IMR-90 (cell line): Measurements from ENCODE around the gene NADSYN1. TPM values are rescaled to one million over a fixed set of nuclear protein-coding genes. Genes with fewer than 3 reads are reported as not detected.

Source experiments
- ATAC-seq: fragments of 200-7000 bp; cut with Tn5 transposase; 2 replicates; pipeline ENCODE4 v1.9.1; 2020; ENCODE audit warnings: low read depth, mild to moderate bottlenecking, moderate library complexity
- BruUV-seq: library from RNA; stranded (reverse); fragments of 400-500 nt; replicated peaks from 2 replicates; lab custom pipeline; 2021; lab: Mats Ljungman, UMichigan
- CTCF ChIA-PET: fragments of 300-600 bp; formaldehyde crosslinking; extraction: SDS; loops from one replicate; lab custom pipeline; 2021; ENCODE audit warnings: antibody characterized with exemption; lab: Yijun Ruan, JAX
- POLR2A ChIA-PET: fragments of 300-600 bp; sonication (Branson Sonifier 250); formaldehyde crosslinking; loops from one replicate; lab custom pipeline; 2022; ENCODE audit warnings: antibody characterized with exemption; ENCODE audit not compliant: unreplicated experiment; lab: Charles Lee
- DNase-seq: peaks from one replicate; pipeline ENCODE4 v3.0.0; 2013
- H2AFZ ChIP-seq: replicated peaks from 2 replicates; pipeline ENCODE3; 2013; ENCODE audit warnings: low read length, mild to moderate bottlenecking; ENCODE audit not compliant: poor library complexity
- H2AK5ac ChIP-seq: 2 replicates; pipeline ENCODE4 v1.6.1; 2013; ENCODE audit warnings: low read depth, low read length, inconsistent platforms
- H2AK9ac ChIP-seq: replicated peaks from 2 replicates; pipeline ENCODE3; 2013; ENCODE audit warnings: mild to moderate bottlenecking, low read depth, low read length, moderate library complexity; ENCODE audit not compliant: poor library complexity
- H2BK120ac ChIP-seq: 2 replicates; pipeline ENCODE4 v1.6.1; 2013; ENCODE audit warnings: low read depth, low read length, inconsistent platforms
- H2BK15ac ChIP-seq: 3 replicates; pipeline ENCODE4 v1.6.1; 2013; ENCODE audit warnings: low read depth, low read length, inconsistent platforms
- H2BK20ac ChIP-seq: 2 replicates; pipeline ENCODE4 v1.6.1; 2013; ENCODE audit warnings: low read depth, mild to moderate bottlenecking, inconsistent platforms, low read length, moderate library complexity
- H2BK5ac ChIP-seq: 2 replicates; pipeline ENCODE4 v1.6.1; 2013; ENCODE audit warnings: mild to moderate bottlenecking, low read depth, low read length, inconsistent platforms; ENCODE audit not compliant: poor library complexity, severe bottlenecking
- H3K14ac ChIP-seq: replicated peaks from 2 replicates; pipeline ENCODE4 v1.6.1; 2013; ENCODE audit warnings: low read depth, low read length, inconsistent platforms
- H3K18ac ChIP-seq: 2 replicates; pipeline ENCODE4 v1.6.1; 2013; ENCODE audit warnings: low read depth, low read length, control low read depth
- H3K23ac ChIP-seq: 2 replicates; pipeline ENCODE4 v1.6.1; 2013; ENCODE audit warnings: low read depth, low read length, inconsistent platforms
- H3K27ac ChIP-seq: 2 replicates; pipeline ENCODE4 v1.5.1; 2013; ENCODE audit warnings: mild to moderate bottlenecking, control low read depth, low read length; ENCODE audit not compliant: insufficient read depth
- H3K27me3 ChIP-seq: 2 replicates; pipeline ENCODE4 v1.6.1; 2013; ENCODE audit warnings: low read length; ENCODE audit not compliant: control insufficient read depth, insufficient read depth
- H3K36me3 ChIP-seq: 2 replicates; pipeline ENCODE4 v1.6.1; 2013; ENCODE audit warnings: low read length, mixed read lengths; ENCODE audit not compliant: control insufficient read depth, insufficient read depth
- H3K4ac ChIP-seq: 2 replicates; pipeline ENCODE4 v1.6.1; 2013; ENCODE audit warnings: low read depth, low read length, inconsistent platforms
- H3K4me1 ChIP-seq: 2 replicates; pipeline ENCODE4 v1.6.1; 2013; ENCODE audit warnings: low read length, mixed read lengths; ENCODE audit not compliant: control insufficient read depth, insufficient read depth
- H3K4me2 ChIP-seq: 2 replicates; pipeline ENCODE4 v1.6.1; 2013; ENCODE audit warnings: low read depth, mild to moderate bottlenecking, control low read depth, low read length, moderate library complexity
- H3K4me3 ChIP-seq: 2 replicates; pipeline ENCODE4 v1.5.1; 2013; ENCODE audit warnings: low read depth, mild to moderate bottlenecking, control low read depth, low read length, moderate library complexity; ENCODE audit not compliant: insufficient read depth
- H3K56ac ChIP-seq: 2 replicates; pipeline ENCODE4 v1.6.1; 2013; ENCODE audit warnings: low read length, inconsistent platforms; ENCODE audit not compliant: insufficient read depth; ENCODE audit errors: extremely low read depth
- H3K79me1 ChIP-seq, 2 experiments: 2 replicates each; pipeline ENCODE4 v1.6.1; 2013; ENCODE audit warnings: low read length in 2 of 2, inconsistent platforms in 1 of 2, low read depth in 1 of 2
- H3K9ac ChIP-seq: 2 replicates; pipeline ENCODE4 v1.6.1; 2013; ENCODE audit warnings: low read depth, low read length, control low read depth
- H3K9me1 ChIP-seq: 2 replicates; pipeline ENCODE4 v1.6.1; 2013; ENCODE audit warnings: low read length, inconsistent platforms; ENCODE audit not compliant: insufficient read depth
- H3K9me3 ChIP-seq: 2 replicates; pipeline ENCODE4 v1.6.1; 2013; ENCODE audit warnings: low read length; ENCODE audit not compliant: control insufficient read depth, insufficient read depth
- H4K20me1 ChIP-seq: 2 replicates; pipeline ENCODE4 v1.6.1; 2013; ENCODE audit warnings: low read length, inconsistent platforms; ENCODE audit not compliant: insufficient read depth
- H4K5ac ChIP-seq: 2 replicates; pipeline ENCODE4 v1.6.1; 2013; ENCODE audit warnings: mild to moderate bottlenecking, low read depth, low read length, control low read depth
- H4K8ac ChIP-seq, 2 experiments: 2 replicates each; pipeline ENCODE4 v1.6.1; 2013; ENCODE audit warnings: low read depth in 2 of 2, low read length in 2 of 2, control low read depth in 1 of 2, inconsistent platforms in 1 of 2
- H4K91ac ChIP-seq: 2 replicates; pipeline ENCODE4 v1.6.1; 2013; ENCODE audit warnings: low read depth, low read length, inconsistent platforms; ENCODE audit not compliant: insufficient read depth
- BHLHE40 ChIP-seq: fragments of 150-350 bp; IDR thresholded peaks from 2 replicates; pipeline ENCODE4 v1.6.1; 2016; ENCODE audit warnings: mild to moderate bottlenecking, low read depth, low read length
- CEBPB ChIP-seq: IDR thresholded peaks from 2 replicates; pipeline ENCODE4 v1.6.1; 2012; ENCODE audit warnings: low read depth, low read length, improper control_type of control experiment
- CHD1 ChIP-seq: IDR thresholded peaks from 2 replicates; pipeline ENCODE4 v1.6.1; 2012; ENCODE audit warnings: low read depth, low read length, improper control_type of control experiment
- CTCF ChIP-seq: conservative IDR thresholded peaks from 2 replicates; pipeline ENCODE4 v1.5.1; 2012; ENCODE audit warnings: mild to moderate bottlenecking, low read depth, low read length, improper control_type of control experiment
- FOS ChIP-seq: fragments of 150-350 bp; IDR thresholded peaks from 2 replicates; pipeline ENCODE4 v1.6.1; 2016; ENCODE audit warnings: low read depth, low read length
- MAFK ChIP-seq: IDR thresholded peaks from 2 replicates; pipeline ENCODE4 v1.6.1; 2012; ENCODE audit warnings: low read depth, low read length, improper control_type of control experiment
- MAZ ChIP-seq: IDR thresholded peaks from 2 replicates; pipeline ENCODE4 v1.6.1; 2012; ENCODE audit warnings: low read depth, mild to moderate bottlenecking, low read length, improper control_type of control experiment, moderate library complexity, borderline replicate concordance
- MXI1 ChIP-seq: IDR thresholded peaks from 2 replicates; pipeline ENCODE4 v1.6.1; 2012; ENCODE audit warnings: low read depth, mild to moderate bottlenecking, low read length, moderate library complexity, borderline replicate concordance
- NFE2L2 ChIP-seq: fragments of 150-350 bp; IDR thresholded peaks from 2 replicates; pipeline ENCODE4 v1.6.1; 2016; ENCODE audit warnings: low read depth, mild to moderate bottlenecking, low read length
- POLR2A ChIP-seq: IDR thresholded peaks from 2 replicates; pipeline ENCODE4 v1.6.1; 2012; ENCODE audit warnings: mild to moderate bottlenecking, low read depth, low read length
- RAD21 ChIP-seq: IDR thresholded peaks from 2 replicates; pipeline ENCODE4 v1.6.1; 2012; ENCODE audit warnings: low read length, improper control_type of control experiment
- RCOR1 ChIP-seq: IDR thresholded peaks from 2 replicates; pipeline ENCODE4 v1.6.1; 2012; ENCODE audit warnings: mild to moderate bottlenecking, low read length, improper control_type of control experiment; ENCODE audit not compliant: insufficient replicate concordance
- RFX5 ChIP-seq: IDR thresholded peaks from 2 replicates; pipeline ENCODE4 v1.8.0; 2012; ENCODE audit warnings: low read depth, mild to moderate bottlenecking, low read length, moderate library complexity
- SMC3 ChIP-seq: fragments of 150-350 bp; IDR thresholded peaks from 2 replicates; pipeline ENCODE4 v1.6.1; 2016; ENCODE audit warnings: low read depth, mild to moderate bottlenecking, antibody characterized with exemption, low read length, moderate library complexity
- USF2 ChIP-seq: fragments of 150-350 bp; IDR thresholded peaks from 2 replicates; pipeline ENCODE4 v1.6.1; 2017; ENCODE audit warnings: mild to moderate bottlenecking, antibody characterized with exemption, low read length, low read depth
- WGBS, 2 experiments: methylation state at CpG; one replicate each; pipeline versions ENCODE4 v1.1.5 to v1.1.7; 2013; ENCODE audit warnings: missing lambda C conversion rate in 2 of 2; ENCODE audit not compliant: insufficient read length in 1 of 2; ENCODE audit errors: extremely low coverage in 2 of 2; 5-methylcytosine and 5-hydroxymethylcytosine counted together
- dilution Hi-C: fragments of 300-500 bp; cut with HindIII; formaldehyde crosslinking; loops from one replicate; pipeline ENCODE4 v1.14.3; 2018; ENCODE audit warnings: low sequenced_read_pairs; ENCODE audit not compliant: unreplicated experiment
- in situ Hi-C: fragments of 300-500 bp; cut with MboI; formaldehyde crosslinking; loops from 3 replicates; pipeline ENCODE4 v1.14.3; 2019; ENCODE audit warnings: low sequenced_read_pairs, inconsistent platforms, mixed read lengths
- intact Hi-C: fragments of 100-400 bp; cut with micrococcal nuclease; formaldehyde crosslinking; loops from 2 replicates; pipeline ENCODE4 v1.10.0; 2022
- polyA plus RNA-seq, 3 experiments: library from polyadenylated mRNA; depleted of rRNA; stranded (reverse); fragments of >200 nt; gene quantifications; 2 replicates each; pipeline ENCODE4 v1.2.3, GENCODE V29; 2012; ENCODE audit warnings: low replicate concordance in 1 of 3
- total RNA-seq: library from RNA; depleted of rRNA; stranded (reverse); fragments of >200 nt; gene quantifications from 2 replicates; pipeline ENCODE4 v1.2.3, GENCODE V29; 2012
- TF ChIP-seq, protein P1 (sequence below): fragments of 150-350 bp; IDR thresholded peaks from 2 replicates; pipeline ENCODE4 v1.6.1; 2016; ENCODE audit warnings: low read depth, mild to moderate bottlenecking, low read length, moderate library complexity, borderline replicate concordance

The NADSYN1 gene
- total and polyA plus RNA-seq, 2 of the 4 experiments (the other 2 are of a cell fraction), result 69.5 to 70.4 TPM

DNA sequence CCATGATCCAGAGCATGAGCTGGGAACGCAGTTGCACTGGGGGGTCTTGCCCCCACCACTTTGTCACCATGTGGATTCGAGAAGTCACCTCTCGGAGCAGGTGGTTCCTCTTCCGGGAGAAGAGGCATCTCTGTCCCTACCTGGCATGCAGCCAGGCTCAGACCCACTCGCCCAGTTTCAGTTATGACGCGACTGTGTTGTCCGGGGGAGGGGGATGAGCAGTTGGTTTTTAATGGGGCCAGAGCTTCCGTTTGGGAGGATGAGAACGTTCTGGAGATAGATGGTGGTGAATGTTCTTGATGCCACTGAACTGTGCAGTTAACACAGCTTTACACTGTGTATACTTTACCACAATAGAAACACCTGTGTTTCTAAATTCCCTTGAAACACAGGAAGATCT is 46.3 kb upstream of the NADSYN1 start:
- Histone ChIP-seq H3K9me3 (peaks cover under 1% of the 10 kb centered on the region), H4K20me1 (no peaks in the 10 kb centered on the region), H3K79me1 (no peaks in the 10 kb centered on the region), H3K4ac (no peak overlapping the region), H2AK5ac (no peak overlapping the region), H3K27me3 (peaks cover 14% of the 10 kb centered on the region), H3K14ac (no peak overlapping the region), H4K8ac (no peak overlapping the region), H2BK15ac (no peak overlapping the region), H2AK9ac (no peak overlapping the region), H3K4me2 (no peak overlapping the region), H3K4me3 (no peak overlapping the region), H4K5ac (no peak overlapping the region), H3K23ac (no peak overlapping the region), H3K4me1 (no peaks in the 10 kb centered on the region), H3K56ac (no peak overlapping the region), H3K18ac (no peak overlapping the region), H2BK20ac (no peak overlapping the region), H2AFZ (no peak overlapping the region), H3K9ac (no peak overlapping the region), H3K36me3 (no peaks in the 10 kb centered on the region), H3K9me1 (peaks cover 4% of the 10 kb centered on the region; the same call in 1 of the 2 replicates), H4K91ac (no peak overlapping the region), H2BK120ac (no peak overlapping the region), H2BK5ac (no peak overlapping the region), H3K27ac (no peak overlapping the region)
- ATAC-seq (no peak), DNase-seq (no peak)
- TF ChIP-seq SMC3, result no peak
- no peak for TF ChIP-seq CTCF
- TF ChIP-seq FOS, result no peak
- no peak for TF ChIP-seq RCOR1
- no peak for TF ChIP-seq MAFK
- no peak for TF ChIP-seq MAZ
- no peak for TF ChIP-seq POLR2A
- no peak for TF ChIP-seq MXI1
- TF ChIP-seq USF2, result no peak
- TF ChIP-seq RFX5, result no peak
- no peak for TF ChIP-seq BHLHE40
- TF ChIP-seq CEBPB, result no peak
- TF ChIP-seq, protein P1, sequence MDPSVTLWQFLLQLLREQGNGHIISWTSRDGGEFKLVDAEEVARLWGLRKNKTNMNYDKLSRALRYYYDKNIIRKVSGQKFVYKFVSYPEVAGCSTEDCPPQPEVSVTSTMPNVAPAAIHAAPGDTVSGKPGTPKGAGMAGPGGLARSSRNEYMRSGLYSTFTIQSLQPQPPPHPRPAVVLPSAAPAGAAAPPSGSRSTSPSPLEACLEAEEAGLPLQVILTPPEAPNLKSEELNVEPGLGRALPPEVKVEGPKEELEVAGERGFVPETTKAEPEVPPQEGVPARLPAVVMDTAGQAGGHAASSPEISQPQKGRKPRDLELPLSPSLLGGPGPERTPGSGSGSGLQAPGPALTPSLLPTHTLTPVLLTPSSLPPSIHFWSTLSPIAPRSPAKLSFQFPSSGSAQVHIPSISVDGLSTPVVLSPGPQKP, result no peak
- TF ChIP-seq CHD1, result no peak
- no peak for TF ChIP-seq NFE2L2
- no peak for TF ChIP-seq RAD21
- 50% methylated on average over 2 of the region's 10 CpGs; no CpG with 5 or more reads in 1 of the 2 experiments for WGBS, 2 experiments
- CTCF ChIA-PET, result no interaction called here
- POLR2A ChIA-PET, result no interaction called here
- dilution Hi-C loops, result no loop called here
- intact Hi-C loops, result no loop called here
- no TSS peak for BruUV-seq
- in situ Hi-C loops, result no loop called here
